Germinal center (tissue), 1 donor: ENCODE measurements around the gene BRWD1.

Experiments
- DNase-seq: peaks from one replicate; pipeline ENCODE4 v3.0.0; 2012; ENCODE audit warnings: mixed read lengths, low spot score

The BRWD1 gene

DNA sequence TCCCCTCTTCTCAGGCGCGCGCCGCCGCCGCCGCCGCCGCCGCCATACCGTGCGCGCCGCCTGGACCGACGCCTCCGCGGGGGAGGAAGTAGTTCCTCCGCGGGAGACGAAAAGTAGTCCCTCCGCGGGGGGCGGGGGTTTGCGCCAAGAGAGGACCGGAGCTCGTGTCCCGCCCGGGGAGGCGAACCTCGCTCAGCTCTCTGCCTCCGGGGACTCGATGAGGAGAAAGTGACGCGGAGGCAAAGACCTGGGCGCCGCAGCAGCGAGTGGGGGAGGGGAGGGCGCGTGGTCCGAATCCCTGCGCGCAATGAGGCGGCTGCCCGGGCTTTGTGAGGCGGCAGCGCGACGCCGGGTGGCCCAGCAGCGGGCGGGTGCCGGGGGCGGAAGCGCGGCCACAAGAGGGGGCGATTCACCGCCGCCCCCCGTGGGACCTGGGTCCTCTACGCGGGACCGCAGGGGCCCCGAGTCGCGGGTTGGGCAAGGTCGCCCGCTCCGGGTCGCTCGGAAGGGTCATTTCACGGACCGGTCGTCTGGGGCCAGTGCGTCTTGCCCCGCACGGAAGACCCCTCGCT, at the start of gene BRWD1:
TSS of gene BRWD1 (minus strand) at position 62 of the 572 bp plus-strand sequence. CDS start 141 bp downstream, outside the sequence.
- DNase-seq: peak; percentile 82

DNA sequence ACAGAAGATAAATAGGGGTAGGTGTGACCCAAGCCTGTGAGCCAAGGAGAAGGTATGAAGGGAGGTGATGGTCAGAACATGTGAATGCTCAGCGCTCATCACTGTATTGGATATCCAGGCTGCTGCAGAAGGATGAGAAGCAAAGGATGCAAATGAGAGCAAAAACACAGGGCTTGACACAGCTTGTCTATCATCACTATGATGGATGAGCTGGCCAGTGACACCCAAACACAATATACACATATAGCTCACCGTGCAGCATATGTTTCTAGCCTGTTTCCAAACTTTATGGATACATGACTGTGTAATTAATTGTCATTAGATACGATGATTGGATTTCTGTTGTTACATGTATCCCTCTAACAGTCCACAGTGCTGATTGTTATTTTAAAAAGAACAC, 49.3 kb upstream of the BRWD1 start:
- DNase-seq: no peak

DNA sequence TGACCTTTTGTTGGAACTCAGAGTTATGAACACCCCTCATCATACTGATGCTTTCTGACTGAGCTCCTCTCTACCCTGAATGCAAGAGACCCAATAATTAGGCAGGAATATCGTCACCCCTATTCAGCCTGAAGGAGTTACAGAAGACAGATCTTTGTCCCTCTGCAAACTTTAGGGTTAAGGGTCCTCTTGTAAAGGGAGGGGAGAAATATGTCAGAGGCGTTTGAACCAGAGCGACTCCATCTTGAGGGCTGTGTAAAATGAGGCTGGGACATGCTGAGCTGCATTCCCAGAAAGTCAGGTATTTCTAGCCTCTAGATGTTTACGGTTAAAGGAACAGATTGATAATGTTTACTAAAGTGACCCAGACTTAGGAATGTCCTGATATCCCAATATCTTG, 46.0 kb upstream of the BRWD1 start:
- no peak for DNase-seq

DNA sequence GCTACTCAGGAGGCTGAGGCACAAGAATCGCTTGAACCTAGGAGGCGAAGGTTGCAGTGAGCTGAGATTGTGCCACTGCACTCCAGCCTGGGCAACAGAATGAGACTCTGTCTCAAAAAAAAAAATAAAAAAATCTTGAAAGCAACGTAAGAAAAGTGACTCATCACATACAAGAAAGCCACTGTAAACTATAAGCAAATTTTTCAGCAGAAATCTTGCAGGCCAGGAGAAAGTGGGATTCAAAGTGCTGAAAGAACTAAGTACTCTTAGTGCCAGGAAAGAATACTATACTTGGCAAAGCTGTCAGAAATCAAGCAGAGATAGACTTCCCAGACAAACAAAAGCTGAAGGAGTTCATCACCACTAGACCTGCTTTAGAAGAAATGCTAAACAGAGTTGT, 39.9 kb upstream of the BRWD1 start:
- DNase-seq: no peak

DNA sequence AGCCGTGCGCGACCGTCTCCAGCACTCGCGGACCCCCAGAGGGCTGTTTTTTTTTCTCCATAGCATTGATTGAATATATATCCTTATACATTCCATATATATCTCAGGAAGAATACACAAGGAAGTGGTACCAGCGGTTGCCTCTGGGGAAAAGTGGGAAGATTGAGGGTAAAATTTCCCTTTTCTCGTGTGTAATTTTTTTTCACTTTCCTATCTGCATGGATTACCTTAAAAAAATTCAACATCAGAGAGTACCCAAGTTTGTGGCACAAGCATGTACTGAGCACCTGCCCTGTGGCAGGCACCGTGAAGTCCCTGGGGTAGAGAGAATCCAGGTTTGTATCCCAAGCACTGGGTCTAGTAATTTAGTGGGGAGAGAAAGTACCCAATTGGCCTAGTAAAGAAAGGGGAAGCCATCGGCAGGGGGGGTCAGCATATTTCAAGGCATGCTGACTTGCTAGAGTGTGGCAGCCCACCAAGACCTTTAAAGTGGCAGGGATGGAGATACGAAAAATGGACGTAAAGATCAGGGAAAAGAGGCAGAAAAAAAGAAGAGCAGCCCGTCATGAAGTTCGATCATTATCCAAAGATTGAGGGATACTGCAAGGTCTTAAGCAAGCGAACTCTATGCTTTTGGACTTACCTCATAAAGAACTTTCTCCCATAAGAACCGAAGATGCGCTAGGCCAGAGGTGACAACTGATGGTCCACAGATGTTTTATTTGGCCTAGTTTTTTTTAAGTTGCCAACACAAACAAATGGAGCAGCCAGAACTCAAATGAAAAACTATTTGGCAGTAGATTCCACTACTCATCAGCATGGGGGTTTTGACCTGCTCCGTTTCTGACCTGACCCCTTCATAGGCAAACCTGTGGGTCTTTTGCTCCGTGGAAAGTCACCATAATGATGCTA, 36.9 kb upstream of the BRWD1 start:
- DNase-seq: no peak

DNA sequence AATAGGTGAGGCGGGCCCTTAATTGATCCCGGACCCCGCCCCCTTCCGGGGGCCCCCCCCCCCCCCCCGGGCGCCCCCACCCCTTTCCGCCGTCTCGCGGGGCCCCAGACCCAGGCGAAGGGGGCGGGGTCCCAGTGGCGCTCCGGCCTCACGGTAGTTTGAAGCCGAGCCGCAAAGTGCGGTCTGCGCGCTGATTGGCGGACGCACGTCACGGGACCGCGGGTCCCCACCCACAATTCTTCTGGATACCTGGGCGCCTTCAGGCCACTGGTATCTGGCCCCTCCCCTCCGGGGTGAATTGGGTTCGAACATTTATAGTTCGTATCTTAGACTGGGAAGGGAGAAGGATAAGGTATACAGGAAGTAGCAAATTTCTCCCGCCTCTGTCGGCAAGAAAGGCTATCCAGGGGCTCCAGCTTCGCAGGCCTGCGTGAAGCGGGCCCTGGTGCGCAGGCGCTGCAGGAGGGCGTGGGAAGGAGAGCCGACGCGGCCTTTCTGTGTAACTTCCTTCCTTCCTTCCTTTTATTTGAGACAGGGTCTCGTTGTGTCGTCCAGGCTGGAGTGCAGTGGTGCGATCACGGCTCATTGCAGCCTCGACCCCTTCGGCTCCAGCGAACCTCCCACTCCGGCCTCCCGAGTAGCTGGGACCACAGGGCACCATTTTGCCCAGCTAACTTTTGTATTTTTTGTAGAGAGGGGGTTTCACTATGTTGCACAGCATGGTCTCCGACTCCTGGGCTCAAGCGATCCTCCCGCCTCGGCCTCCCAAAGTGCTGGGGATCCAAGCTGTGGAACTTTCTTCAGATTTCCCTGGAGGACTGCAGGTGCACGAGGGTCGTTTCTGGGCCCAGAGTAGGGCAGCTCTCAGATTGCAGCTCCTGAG, 36.0 kb upstream of the BRWD1 start:
- peak; percentile 99 for DNase-seq

DNA sequence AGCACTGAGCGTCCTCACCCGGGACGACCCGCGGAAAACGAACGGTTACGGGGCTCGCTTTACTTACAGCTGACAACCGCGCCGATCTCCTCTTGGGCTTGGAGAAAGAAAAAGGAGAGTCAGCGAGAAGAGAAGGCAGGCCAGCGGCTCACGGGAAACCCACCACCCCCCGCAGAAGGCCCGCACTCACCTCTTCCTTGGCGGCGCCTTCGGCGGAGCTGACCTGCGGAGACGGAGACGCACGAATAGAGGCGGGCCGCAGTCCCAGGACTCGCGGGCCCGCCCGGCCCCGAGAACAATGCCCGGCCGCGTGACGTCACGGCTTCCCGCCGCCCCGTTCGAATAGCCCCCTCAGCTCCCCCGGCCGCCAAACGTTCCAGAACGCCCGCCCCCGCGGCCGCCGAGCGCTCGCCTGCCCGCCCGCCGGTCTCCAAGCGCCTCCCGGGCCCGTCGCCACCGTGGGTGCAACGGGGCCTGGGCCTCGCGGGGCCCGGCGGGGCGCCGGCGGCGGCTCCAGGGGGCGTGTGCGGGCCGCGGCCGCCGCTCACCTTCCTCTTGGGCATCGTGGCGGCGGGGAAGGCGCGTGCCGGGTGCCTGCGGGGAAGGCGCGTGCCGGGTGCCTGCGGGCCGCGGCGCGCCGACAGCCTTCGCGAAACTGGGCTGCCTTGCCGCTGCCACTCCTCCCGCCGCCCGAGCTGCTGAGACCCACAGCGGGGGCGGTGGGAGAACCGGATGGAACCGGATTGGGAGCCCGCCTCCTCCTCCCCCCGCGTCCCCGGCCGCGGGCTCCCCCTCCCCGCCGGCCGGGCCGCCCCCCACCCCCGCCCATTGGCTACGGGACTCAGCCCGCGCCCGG, 35.2 kb upstream of the BRWD1 start, which contains the start of gene HMGN1:
TSS of gene HMGN1 (minus strand) at position 734 of the 856 bp plus-strand sequence. CDS start at position 563, 171 bp downstream.
- peak; percentile 67 for DNase-seq

DNA sequence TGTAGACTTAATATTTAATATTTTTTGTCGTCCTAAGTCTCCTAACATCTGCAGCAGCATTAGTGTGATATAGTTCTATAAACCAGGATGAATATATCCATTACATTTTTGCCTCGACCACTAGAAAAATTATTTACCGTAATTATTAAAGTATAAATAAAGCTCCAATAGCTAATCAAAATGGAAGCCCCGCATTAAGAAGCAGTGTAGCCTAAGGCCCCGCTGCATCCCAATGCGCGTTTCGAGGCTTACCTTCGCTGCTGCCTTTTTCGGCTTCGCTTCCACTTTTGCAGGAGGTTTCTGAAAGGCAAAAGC, 34.6 kb upstream of the BRWD1 start:
- no peak for DNase-seq

DNA sequence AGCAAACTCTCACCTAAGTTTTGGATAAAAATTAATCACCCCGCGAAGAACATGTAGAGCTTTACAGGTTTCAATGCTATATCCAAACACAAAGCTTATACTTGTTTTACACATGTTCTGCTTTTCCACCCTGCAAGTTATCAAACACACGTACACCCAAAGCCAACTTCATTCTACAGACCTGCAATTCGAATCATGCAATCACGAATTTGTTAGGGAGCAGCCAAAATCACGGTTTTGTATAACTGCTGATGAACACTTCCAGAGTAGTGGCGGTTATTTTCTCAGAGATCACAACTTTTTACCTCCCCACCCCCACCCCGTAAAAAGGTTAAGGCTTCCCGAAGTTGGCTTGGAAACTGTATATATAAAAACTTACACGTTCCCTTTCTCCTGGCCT, 34.1 kb upstream of the BRWD1 start:
- no peak for DNase-seq

DNA sequence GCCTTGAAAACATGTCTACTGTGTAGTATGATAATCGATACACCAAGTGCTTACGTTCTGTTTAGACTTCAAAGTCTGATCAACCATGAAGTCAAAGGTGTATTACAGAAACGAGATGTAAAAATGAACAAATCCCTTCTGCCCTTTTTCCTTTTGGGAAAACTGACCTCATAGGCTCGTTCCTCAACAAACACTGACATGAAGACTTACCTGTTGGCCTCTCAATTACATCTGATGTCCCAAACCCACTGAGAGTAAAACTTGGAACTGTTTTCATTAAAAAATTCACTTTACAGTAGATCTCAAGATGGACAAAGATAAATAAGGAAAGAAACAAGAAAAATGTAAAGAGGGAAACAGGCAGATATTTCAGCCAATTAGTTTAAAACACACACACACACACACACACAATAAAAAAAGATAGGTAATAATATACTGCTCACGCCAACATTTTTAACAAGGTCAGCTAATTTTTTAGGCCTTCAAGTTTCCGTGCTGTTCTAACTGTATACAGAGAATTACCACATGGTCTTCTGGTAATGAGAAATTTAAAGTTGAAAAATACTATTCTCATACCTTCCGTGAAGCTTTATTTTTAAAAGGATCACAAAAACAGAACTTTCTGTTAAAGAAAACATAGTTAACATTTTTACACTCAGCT, 33.4 kb upstream of the BRWD1 start:
- DNase-seq: no peak

DNA sequence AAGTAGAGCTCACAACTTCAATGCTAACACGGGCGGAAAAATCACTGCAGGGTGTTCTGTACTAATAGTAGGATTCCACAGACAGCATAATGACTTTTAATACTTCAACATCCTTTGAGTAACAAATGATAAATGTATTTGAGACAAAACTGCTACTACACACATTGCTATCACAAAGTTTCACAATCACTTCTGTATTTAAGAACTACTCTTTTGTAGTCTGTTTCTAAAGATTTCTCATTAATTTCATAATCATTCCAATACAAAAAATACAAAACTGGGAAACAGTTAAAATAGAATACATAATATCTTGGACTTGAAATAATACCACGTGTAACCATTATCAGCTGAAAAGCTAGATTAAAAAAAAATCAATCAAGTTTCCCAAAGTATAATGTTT, 32.8 kb upstream of the BRWD1 start:
- no peak for DNase-seq

DNA sequence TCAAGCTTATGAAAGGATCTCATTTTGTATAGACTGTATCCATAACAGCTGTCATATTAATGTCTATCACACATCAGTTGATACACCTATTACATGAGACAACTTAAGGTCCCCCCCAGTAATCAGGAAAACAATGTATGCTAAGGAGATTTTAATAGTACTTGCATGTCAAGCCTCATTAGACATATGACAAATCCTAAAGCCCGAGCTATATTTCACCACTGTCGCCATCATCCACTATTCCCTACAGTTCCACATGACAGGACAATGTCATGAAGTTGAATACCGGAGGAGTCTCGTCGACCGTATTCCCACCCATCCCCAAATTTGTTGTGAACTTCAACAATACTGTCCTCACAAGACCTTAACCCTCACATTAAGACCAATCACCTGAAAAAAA, 32.0 kb upstream of the BRWD1 start:
- DNase-seq: no peak

DNA sequence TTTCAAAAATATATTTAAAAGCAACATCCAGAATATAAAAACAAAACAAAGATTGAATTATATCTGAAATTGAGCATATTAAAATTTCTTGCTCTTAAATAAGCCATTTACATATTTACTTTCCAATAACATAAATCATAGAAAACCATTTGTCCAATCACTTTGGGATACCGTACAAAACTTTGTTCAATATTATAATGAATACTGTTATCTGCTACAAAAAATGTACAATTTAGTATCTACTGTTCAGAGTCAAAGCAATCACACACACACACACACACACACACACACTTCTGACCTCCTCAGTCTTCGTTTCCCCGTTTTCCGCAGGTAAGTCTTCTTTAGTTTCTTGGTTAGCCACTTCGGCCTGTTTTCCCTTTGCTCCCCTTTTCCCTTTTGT, 31.4 kb upstream of the BRWD1 start:
- DNase-seq: no peak

DNA sequence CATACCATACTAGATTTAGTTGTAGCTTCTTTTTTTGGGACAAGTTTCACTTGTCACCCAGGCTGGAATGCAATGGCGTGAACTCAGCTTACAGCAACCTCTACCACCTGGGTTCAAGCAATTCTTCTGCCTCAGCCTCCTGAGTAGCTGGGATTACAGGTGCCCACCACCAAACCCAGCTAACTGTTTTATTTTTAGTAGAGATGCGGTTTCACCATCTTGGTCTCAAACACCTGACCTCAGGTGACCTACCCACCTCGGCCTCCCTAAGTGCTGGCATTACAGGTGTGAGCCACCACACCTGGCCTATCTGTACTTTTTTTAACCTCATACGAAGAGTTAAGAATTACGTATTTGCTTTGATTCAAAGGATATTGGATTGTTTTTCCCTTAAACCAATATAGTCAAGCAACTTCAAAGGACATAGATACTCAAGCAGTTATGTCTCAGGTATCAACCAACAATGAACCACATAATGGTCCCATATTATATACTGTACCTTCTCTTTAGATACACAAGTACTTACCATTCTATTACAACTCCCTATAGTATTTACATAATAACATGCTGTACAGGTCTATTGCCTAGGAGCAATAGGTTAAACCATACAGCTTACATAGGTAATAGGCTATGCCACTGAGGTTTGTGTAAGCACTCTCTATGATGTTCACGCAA, 28.0 kb upstream of the BRWD1 start:
- DNase-seq: no peak

DNA sequence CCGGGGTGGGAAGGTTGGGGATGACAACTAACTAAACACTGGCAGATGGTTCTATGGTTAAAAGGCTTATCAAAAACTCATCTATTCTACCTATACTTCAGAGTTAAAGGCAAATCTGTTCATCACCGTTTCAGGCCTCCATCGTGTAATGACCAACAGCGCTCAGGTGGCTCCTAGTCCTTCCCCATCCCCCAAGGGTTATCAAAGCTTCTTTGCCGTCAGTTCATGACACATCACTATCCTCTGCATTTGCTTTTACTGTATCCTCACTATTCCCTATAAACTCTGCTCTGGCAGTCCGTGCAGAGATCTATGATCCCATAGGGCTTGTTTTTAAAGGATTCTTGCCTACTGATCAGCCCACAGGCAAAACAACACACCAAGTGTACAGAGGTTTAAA, 27.3 kb upstream of the BRWD1 start:
- no peak for DNase-seq

DNA sequence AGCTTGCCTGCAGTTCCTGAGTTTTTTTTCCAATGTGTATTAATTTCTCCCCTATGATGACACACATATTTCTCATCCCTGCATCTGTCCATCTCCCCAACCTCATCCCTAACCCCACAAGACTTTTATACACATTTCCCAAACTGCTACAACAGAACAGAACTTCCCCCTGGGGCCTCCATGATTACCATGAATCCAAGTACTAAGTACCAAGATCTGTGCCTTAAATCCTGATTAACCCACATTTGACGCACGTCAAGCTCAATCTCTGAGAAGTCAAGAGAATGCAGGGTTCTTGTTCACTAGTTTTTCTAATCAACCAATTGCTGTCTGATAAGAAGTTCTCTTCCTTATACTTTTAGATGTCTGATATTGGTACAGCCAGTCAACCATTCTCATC, 25.8 kb upstream of the BRWD1 start:
- no peak for DNase-seq

DNA sequence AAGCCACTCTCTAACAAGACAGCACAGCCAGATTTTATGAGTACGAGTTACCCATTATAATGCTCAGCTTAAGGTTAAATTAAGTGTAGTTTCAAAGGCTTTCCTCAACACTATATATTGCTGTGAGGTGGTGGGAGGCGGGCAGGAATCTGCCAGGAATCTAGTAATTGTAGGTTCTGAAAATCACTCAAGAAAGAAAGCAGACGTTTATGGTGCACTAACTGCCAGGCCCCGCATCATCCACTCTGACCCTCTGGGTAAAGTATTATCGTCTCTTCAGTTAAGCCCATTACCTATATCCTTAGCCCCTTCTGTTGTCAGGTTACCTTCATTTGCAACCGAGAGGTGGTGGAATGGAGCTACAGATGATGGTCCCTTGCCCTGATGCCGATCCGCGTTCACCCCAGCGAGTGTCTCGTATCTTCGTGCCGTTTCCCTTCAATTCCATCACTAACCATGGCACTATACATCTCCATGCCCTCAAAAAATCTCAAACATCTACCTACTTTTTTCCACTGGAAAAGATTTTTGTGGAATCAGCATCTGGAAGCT, 23.1 kb upstream of the BRWD1 start:
- DNase-seq: no peak

DNA sequence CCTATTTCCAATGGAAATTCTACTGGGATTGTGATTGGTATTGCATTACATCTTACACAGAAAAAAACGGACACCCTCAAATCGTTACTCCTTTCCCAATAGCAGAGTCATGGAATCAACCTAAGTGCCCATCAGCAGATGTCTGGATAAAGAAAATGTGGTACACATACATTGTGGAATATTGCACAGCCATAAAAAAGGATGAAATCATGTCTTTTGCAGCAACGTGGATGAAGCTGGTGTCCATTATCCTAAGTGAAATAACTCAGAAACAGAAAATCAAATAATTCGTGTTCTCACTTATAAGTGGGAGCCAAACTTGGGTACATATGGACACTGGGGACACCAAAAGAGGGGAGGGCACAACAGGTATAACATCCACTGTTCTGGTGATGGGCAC, 21.2 kb upstream of the BRWD1 start:
- DNase-seq: no peak

DNA sequence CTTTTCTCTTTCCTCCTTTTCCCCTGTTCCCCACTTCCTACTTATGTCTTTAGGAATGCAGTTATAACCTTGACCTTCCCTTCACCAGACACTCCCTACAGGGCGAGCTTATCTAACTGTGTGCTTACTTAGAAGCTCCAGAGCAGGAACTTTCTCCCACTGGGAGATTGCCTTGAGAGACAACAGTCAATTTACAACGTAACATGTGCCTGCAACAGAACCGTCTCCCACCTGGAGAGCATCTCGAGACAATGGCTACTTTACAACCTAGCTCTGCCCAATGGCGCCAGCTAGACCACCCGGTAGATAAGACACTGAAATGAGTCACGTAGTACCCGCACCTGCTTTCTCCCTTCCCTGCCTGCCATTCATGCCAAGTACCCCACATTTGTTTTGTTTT, 18.7 kb upstream of the BRWD1 start:
- DNase-seq: no peak

DNA sequence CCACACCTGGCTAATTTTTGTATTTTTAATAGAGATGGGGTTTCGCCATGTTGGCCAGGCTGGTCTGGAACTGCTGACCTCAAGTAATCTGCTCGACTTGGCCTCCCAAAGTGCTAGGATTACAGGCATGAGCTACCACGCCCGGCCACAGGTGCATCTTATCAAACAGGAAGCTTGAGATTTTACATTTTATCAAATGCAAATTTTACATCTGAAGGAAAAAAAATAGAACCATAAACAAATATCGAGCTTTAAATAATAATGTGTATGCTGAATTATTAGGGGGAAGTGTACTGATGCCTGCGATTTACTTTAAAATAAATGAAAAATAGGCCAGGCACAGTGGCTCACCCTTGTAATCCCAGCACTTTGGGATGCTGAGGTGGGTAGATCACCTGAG, 16.6 kb upstream of the BRWD1 start:
- peak; percentile 51 for DNase-seq
